ENCODE results near the gene RAD18. TPM values are rescaled to one million over a fixed set of nuclear protein-coding genes. Genes with fewer than 3 reads are reported as not detected.

Gene RAD18
- total RNA-seq, 4 donors from 2014 or later: 8.6 to 11.9 (median 9.7) TPM

- no peak overlapping the region for H3K27ac ChIP-seq
- no peaks in the 10 kb centered on the region for H3K9me3 ChIP-seq
- peaks cover 0 to 5% (median 0%) of the 10 kb centered on the region in 4 donors for H3K4me1 ChIP-seq
- intact Hi-C loops (cut with DNase I; ENCODE audit: low total_unique reads): no loop called here
- in situ Hi-C loops (cut with MboI; ENCODE audit: low pct_ligation_motif_present in 1 of 4, low pct_unique_long_range_greater_than_20kb in 1 of 4, low sequenced_read_pairs in 3 of 4): no loop called here
- no peak for TF ChIP-seq POLR2AphosphoS5 (IDR thresholded peaks at IDR 0.05)
- TF ChIP-seq EP300 (IDR thresholded peaks at IDR 0.05; ENCODE audit: low read depth): no peak
- no peak for TF ChIP-seq CTCF (IDR thresholded peaks at IDR 0.05)
- TF ChIP-seq POLR2A (IDR thresholded peaks at IDR 0.05): no peak
- no peak for DNase-seq
- 46 to 49% methylated on average over 2 of the region's 2 CpGs for WGBS, 2 donors (ENCODE audit: low coverage in 1 of 2)
- no peak overlapping the region for H3K4me3 ChIP-seq
- no peaks in the 10 kb centered on the region for H3K27me3 ChIP-seq
- H3K36me3 ChIP-seq: peaks cover 0 to 7% (median 0%) of the 10 kb centered on the region in 4 donors
These were observed 51.5 kb downstream of the RAD18 start for GRCh38 chr3:8911781-8912180.

- 76 to 100% methylated on average over 3 of the region's 3 CpGs for WGBS, 2 donors (ENCODE audit: low coverage in 1 of 2)
These were observed 54.1 kb downstream of the RAD18 start for GRCh38 chr3:8909160-8909559.

GRCh38 chr3:8903191-8903590 lies 60.1 kb downstream of the RAD18 start:
- Histone ChIP-seq H3K27ac (no peak overlapping the region), H3K4me1 (no peaks in the 10 kb centered on the region), H3K27me3 (no peaks in the 10 kb centered on the region), H3K4me3 (no peak overlapping the region), H3K36me3 (peaks cover 0 to 9% (median 0%) of the 10 kb centered on the region in 4 donors), H3K9me3 (no peaks in the 10 kb centered on the region)
- TF ChIP-seq POLR2AphosphoS5 (IDR thresholded peaks at IDR 0.05) (no peak), EP300 (IDR thresholded peaks at IDR 0.05; ENCODE audit: low read depth) (no peak), POLR2A (IDR thresholded peaks at IDR 0.05) (no peak), CTCF (IDR thresholded peaks at IDR 0.05) (no peak)
- in situ Hi-C loops (cut with MboI; ENCODE audit: low pct_ligation_motif_present in 1 of 4, low pct_unique_long_range_greater_than_20kb in 1 of 4, low sequenced_read_pairs in 3 of 4) (no loop called here), intact Hi-C loops (cut with DNase I; ENCODE audit: low total_unique reads) (no loop called here)
- WGBS, 2 donors (ENCODE audit: low coverage in 1 of 2): 95 to 96% methylated on average over 5 of the region's 5 CpGs
- no peak for DNase-seq

More at GRCh38 chr3:8909160-8909559, 54.1 kb downstream of the RAD18 start:
- in situ Hi-C loops (cut with MboI; ENCODE audit: low pct_ligation_motif_present in 1 of 4, low pct_unique_long_range_greater_than_20kb in 1 of 4, low sequenced_read_pairs in 3 of 4) (no loop called here), intact Hi-C loops (cut with DNase I; ENCODE audit: low total_unique reads) (no loop called here)
- H3K9me3 ChIP-seq: no peaks in the 10 kb centered on the region
- peaks cover 0 to 7% (median 0%) of the 10 kb centered on the region in 4 donors for H3K36me3 ChIP-seq
- no peaks in the 10 kb centered on the region for H3K27me3 ChIP-seq
- H3K4me1 ChIP-seq: peaks cover 0 to 5% (median 0%) of the 10 kb centered on the region in 4 donors
- no peak for DNase-seq
- H3K4me3 ChIP-seq: no peak overlapping the region
- H3K27ac ChIP-seq: no peak overlapping the region
- TF ChIP-seq EP300 (IDR thresholded peaks at IDR 0.05; ENCODE audit: low read depth) (no peak), POLR2AphosphoS5 (IDR thresholded peaks at IDR 0.05) (no peak), POLR2A (IDR thresholded peaks at IDR 0.05) (no peak), CTCF (IDR thresholded peaks at IDR 0.05) (no peak)

GRCh38 chr3:8900869-8901268 lies 62.4 kb downstream of the RAD18 start:
- intact Hi-C loops (cut with DNase I; ENCODE audit: low total_unique reads) (no loop called here), in situ Hi-C loops (cut with MboI; ENCODE audit: low pct_ligation_motif_present in 1 of 4, low pct_unique_long_range_greater_than_20kb in 1 of 4, low sequenced_read_pairs in 3 of 4) (no loop called here)
- WGBS, 2 donors (ENCODE audit: low coverage in 1 of 2): 89 to 90% methylated on average over 3 of the region's 3 CpGs
- DNase-seq: no peak
- Histone ChIP-seq H3K27me3 (no peaks in the 10 kb centered on the region), H3K9me3 (no peaks in the 10 kb centered on the region), H3K4me3 (no peak overlapping the region), H3K4me1 (no peaks in the 10 kb centered on the region), H3K36me3 (peaks cover 0 to 5% (median 0%) of the 10 kb centered on the region in 4 donors), H3K27ac (no peak overlapping the region)
- TF ChIP-seq EP300 (IDR thresholded peaks at IDR 0.05; ENCODE audit: low read depth): no peak
- TF ChIP-seq CTCF (IDR thresholded peaks at IDR 0.05): no peak
- no peak for TF ChIP-seq POLR2A (IDR thresholded peaks at IDR 0.05)
- no peak for TF ChIP-seq POLR2AphosphoS5 (IDR thresholded peaks at IDR 0.05)

Measured in transverse colon (tissue), 4 donors.